Measurements from ENCODE around the gene FAM131A. TPM values are rescaled to one million over a fixed set of nuclear protein-coding genes. Genes with fewer than 3 reads are reported as not detected.

The FAM131A gene
- total RNA-seq, 1 experiment from 2014 or later = 23.0 TPM

DNA sequence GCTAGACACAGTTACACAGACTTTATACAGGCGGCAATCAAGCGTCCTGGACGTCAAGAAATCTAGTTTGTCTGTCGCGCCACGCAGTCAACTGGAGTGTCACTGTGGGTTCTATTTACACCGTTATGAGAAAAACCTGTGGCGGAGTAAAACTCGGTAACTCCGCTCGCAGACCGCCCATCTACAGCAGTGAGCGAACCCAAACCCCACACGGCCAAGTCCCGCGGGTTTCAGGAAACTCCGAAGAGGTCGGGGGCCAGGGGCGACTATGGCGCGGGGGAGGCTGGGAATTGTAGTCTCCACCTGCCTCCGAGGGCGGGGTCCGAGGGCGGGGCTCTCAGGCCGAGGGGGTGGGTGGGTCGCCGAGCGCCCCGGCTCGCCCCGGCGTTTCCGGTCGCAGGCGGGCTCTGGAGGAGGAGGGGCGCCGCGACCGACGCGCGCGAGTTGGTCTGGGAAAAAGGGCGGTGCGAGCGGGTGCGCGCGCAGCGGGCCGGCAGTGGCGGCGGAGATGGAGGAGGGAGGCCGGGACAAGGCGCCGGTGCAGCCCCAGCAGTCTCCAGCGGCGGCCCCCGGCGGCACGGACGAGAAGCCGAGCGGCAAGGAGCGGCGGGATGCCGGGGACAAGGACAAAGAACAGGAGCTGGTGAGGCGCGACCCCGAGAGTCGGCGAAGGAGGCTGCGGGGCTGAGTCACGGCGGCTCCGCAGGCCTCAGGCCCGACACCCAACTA is 38.5 kb upstream of the FAM131A start, which contains the start of gene PSMD2 (continued):
- TF ChIP-seq, protein P1, sequence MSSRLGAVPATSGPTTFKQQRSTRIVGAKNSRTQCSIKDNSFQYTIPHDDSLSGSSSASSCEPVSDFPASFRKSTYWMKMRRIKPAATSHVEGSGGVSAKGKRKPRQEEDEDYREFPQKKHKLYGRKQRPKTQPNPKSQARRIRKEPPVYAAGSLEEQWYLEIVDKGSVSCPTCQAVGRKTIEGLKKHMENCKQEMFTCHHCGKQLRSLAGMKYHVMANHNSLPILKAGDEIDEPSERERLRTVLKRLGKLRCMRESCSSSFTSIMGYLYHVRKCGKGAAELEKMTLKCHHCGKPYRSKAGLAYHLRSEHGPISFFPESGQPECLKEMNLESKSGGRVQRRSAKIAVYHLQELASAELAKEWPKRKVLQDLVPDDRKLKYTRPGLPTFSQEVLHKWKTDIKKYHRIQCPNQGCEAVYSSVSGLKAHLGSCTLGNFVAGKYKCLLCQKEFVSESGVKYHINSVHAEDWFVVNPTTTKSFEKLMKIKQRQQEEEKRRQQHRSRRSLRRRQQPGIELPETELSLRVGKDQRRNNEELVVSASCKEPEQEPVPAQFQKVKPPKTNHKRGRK (CRISPR knock-in tag; IDR thresholded peaks at IDR 0.05; ENCODE audit: borderline replicate concordance) = no peak
- TF ChIP-seq ZNF121 (CRISPR knock-in tag; IDR thresholded peaks at IDR 0.05) (no peak), TEAD4 (CRISPR knock-in tag; IDR thresholded peaks at IDR 0.05) (no peak), TP53 (CRISPR knock-in tag; IDR thresholded peaks at IDR 0.05) (no peak), MXD4 (CRISPR knock-in tag; IDR thresholded peaks at IDR 0.05; ENCODE audit: borderline replicate concordance) (no peak), ZNF219 (CRISPR knock-in tag; IDR thresholded peaks at IDR 0.05; ENCODE audit: borderline replicate concordance) (no peak), SMAD4 (CRISPR knock-in tag; IDR thresholded peaks at IDR 0.05) (no peak), ZNF671 (CRISPR knock-in tag; IDR thresholded peaks at IDR 0.05) (no peak), CBFB (CRISPR knock-in tag; IDR thresholded peaks at IDR 0.05; ENCODE audit: low read depth) (no peak), GRHL2 (CRISPR knock-in tag; IDR thresholded peaks at IDR 0.05; ENCODE audit: insufficient replicate concordance, severe bottlenecking) (no peak), MYBL2 (CRISPR knock-in tag; IDR thresholded peaks at IDR 0.05) (no peak), HMGA2 (CRISPR knock-in tag; IDR thresholded peaks at IDR 0.05) (no peak), FOXK1 (CRISPR knock-in tag; IDR thresholded peaks at IDR 0.05) (no peak), NR1H2 (CRISPR knock-in tag; IDR thresholded peaks at IDR 0.05) (no peak), SMAD3 (CRISPR knock-in tag; IDR thresholded peaks at IDR 0.05; ENCODE audit: borderline replicate concordance) (no peak)
- TF ChIP-seq, protein P2, sequence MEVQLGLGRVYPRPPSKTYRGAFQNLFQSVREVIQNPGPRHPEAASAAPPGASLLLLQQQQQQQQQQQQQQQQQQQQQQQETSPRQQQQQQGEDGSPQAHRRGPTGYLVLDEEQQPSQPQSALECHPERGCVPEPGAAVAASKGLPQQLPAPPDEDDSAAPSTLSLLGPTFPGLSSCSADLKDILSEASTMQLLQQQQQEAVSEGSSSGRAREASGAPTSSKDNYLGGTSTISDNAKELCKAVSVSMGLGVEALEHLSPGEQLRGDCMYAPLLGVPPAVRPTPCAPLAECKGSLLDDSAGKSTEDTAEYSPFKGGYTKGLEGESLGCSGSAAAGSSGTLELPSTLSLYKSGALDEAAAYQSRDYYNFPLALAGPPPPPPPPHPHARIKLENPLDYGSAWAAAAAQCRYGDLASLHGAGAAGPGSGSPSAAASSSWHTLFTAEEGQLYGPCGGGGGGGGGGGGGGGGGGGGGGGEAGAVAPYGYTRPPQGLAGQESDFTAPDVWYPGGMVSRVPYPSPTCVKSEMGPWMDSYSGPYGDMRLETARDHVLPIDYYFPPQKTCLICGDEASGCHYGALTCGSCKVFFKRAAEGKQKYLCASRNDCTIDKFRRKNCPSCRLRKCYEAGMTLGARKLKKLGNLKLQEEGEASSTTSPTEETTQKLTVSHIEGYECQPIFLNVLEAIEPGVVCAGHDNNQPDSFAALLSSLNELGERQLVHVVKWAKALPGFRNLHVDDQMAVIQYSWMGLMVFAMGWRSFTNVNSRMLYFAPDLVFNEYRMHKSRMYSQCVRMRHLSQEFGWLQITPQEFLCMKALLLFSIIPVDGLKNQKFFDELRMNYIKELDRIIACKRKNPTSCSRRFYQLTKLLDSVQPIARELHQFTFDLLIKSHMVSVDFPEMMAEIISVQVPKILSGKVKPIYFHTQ (CRISPR knock-in tag; IDR thresholded peaks at IDR 0.05) = no peak
- TF ChIP-seq, protein P3, sequence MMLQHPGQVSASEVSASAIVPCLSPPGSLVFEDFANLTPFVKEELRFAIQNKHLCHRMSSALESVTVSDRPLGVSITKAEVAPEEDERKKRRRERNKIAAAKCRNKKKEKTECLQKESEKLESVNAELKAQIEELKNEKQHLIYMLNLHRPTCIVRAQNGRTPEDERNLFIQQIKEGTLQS (CRISPR knock-in tag; conservative IDR thresholded peaks at IDR 0.05) = no peak
- TF ChIP-seq, protein P4, sequence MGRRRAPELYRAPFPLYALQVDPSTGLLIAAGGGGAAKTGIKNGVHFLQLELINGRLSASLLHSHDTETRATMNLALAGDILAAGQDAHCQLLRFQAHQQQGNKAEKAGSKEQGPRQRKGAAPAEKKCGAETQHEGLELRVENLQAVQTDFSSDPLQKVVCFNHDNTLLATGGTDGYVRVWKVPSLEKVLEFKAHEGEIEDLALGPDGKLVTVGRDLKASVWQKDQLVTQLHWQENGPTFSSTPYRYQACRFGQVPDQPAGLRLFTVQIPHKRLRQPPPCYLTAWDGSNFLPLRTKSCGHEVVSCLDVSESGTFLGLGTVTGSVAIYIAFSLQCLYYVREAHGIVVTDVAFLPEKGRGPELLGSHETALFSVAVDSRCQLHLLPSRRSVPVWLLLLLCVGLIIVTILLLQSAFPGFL (CRISPR knock-in tag; IDR thresholded peaks at IDR 0.05; ENCODE audit: borderline replicate concordance) = no peak
- TF ChIP-seq, protein P5, sequence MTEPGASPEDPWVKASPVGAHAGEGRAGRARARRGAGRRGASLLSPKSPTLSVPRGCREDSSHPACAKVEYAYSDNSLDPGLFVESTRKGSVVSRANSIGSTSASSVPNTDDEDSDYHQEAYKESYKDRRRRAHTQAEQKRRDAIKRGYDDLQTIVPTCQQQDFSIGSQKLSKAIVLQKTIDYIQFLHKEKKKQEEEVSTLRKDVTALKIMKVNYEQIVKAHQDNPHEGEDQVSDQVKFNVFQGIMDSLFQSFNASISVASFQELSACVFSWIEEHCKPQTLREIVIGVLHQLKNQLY (CRISPR knock-in tag; IDR thresholded peaks at IDR 0.05) = no peak
- TF ChIP-seq, protein P6, sequence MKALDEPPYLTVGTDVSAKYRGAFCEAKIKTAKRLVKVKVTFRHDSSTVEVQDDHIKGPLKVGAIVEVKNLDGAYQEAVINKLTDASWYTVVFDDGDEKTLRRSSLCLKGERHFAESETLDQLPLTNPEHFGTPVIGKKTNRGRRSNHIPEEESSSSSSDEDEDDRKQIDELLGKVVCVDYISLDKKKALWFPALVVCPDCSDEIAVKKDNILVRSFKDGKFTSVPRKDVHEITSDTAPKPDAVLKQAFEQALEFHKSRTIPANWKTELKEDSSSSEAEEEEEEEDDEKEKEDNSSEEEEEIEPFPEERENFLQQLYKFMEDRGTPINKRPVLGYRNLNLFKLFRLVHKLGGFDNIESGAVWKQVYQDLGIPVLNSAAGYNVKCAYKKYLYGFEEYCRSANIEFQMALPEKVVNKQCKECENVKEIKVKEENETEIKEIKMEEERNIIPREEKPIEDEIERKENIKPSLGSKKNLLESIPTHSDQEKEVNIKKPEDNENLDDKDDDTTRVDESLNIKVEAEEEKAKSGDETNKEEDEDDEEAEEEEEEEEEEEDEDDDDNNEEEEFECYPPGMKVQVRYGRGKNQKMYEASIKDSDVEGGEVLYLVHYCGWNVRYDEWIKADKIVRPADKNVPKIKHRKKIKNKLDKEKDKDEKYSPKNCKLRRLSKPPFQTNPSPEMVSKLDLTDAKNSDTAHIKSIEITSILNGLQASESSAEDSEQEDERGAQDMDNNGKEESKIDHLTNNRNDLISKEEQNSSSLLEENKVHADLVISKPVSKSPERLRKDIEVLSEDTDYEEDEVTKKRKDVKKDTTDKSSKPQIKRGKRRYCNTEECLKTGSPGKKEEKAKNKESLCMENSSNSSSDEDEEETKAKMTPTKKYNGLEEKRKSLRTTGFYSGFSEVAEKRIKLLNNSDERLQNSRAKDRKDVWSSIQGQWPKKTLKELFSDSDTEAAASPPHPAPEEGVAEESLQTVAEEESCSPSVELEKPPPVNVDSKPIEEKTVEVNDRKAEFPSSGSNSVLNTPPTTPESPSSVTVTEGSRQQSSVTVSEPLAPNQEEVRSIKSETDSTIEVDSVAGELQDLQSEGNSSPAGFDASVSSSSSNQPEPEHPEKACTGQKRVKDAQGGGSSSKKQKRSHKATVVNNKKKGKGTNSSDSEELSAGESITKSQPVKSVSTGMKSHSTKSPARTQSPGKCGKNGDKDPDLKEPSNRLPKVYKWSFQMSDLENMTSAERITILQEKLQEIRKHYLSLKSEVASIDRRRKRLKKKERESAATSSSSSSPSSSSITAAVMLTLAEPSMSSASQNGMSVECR (CRISPR knock-in tag; IDR thresholded peaks at IDR 0.05; ENCODE audit: borderline replicate concordance) = no peak
- TF ChIP-seq, protein P7, sequence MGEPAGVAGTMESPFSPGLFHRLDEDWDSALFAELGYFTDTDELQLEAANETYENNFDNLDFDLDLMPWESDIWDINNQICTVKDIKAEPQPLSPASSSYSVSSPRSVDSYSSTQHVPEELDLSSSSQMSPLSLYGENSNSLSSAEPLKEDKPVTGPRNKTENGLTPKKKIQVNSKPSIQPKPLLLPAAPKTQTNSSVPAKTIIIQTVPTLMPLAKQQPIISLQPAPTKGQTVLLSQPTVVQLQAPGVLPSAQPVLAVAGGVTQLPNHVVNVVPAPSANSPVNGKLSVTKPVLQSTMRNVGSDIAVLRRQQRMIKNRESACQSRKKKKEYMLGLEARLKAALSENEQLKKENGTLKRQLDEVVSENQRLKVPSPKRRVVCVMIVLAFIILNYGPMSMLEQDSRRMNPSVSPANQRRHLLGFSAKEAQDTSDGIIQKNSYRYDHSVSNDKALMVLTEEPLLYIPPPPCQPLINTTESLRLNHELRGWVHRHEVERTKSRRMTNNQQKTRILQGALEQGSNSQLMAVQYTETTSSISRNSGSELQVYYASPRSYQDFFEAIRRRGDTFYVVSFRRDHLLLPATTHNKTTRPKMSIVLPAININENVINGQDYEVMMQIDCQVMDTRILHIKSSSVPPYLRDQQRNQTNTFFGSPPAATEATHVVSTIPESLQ (CRISPR knock-in tag; IDR thresholded peaks at IDR 0.05) = no peak
- TF ChIP-seq, protein P8, sequence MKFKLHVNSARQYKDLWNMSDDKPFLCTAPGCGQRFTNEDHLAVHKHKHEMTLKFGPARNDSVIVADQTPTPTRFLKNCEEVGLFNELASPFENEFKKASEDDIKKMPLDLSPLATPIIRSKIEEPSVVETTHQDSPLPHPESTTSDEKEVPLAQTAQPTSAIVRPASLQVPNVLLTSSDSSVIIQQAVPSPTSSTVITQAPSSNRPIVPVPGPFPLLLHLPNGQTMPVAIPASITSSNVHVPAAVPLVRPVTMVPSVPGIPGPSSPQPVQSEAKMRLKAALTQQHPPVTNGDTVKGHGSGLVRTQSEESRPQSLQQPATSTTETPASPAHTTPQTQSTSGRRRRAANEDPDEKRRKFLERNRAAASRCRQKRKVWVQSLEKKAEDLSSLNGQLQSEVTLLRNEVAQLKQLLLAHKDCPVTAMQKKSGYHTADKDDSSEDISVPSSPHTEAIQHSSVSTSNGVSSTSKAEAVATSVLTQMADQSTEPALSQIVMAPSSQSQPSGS (CRISPR knock-in tag; IDR thresholded peaks at IDR 0.05; ENCODE audit: borderline replicate concordance, low read depth) = no peak
- TF ChIP-seq, protein P9, sequence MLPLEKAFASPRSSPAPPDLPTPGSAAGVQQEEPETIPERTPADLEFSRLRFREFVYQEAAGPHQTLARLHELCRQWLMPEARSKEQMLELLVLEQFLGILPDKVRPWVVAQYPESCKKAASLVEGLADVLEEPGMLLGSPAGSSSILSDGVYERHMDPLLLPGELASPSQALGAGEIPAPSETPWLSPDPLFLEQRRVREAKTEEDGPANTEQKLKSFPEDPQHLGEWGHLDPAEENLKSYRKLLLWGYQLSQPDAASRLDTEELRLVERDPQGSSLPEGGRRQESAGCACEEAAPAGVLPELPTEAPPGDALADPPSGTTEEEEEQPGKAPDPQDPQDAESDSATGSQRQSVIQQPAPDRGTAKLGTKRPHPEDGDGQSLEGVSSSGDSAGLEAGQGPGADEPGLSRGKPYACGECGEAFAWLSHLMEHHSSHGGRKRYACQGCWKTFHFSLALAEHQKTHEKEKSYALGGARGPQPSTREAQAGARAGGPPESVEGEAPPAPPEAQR (CRISPR knock-in tag; IDR thresholded peaks at IDR 0.05) = no peak

Data from WTC11 (cell line).